PFSK-1 (cell line): Measurements from ENCODE around the gene C4orf51.

Experiments
- FOXP2 ChIP-seq: optimal IDR thresholded peaks from 2 replicates; pipeline ENCODE3; 2011; ENCODE audit warnings: borderline replicate concordance, control low read depth, inconsistent platforms; ENCODE audit not compliant: insufficient read depth; ENCODE audit errors: extremely low read length, extremely low read depth
- POLR2AphosphoS5 ChIP-seq: IDR thresholded peaks from 2 replicates; pipeline ENCODE4 v1.6.1; 2012; ENCODE audit warnings: low read depth, mild to moderate bottlenecking, control low read depth, low read length, moderate library complexity
- REST ChIP-seq, 2 experiments: IDR thresholded peaks; 2 replicates each; pipeline versions ENCODE4 v1.6.1 to v1.8.0; 2011 to 2012; ENCODE audit warnings: low read depth in 2 of 2, low read length in 2 of 2, control low read depth in 1 of 2, inconsistent platforms in 1 of 2, mild to moderate bottlenecking in 1 of 2, moderate library complexity in 1 of 2; ENCODE audit not compliant: insufficient read depth in 1 of 2
- SIN3A ChIP-seq: IDR thresholded peaks from 2 replicates; pipeline ENCODE4 v1.6.1; 2012; ENCODE audit warnings: mild to moderate bottlenecking, low read length, moderate library complexity, borderline replicate concordance; ENCODE audit not compliant: insufficient read depth
- TAF1 ChIP-seq: IDR thresholded peaks from 2 replicates; pipeline ENCODE4 v1.6.1; 2012; ENCODE audit warnings: low read length, control low read depth, borderline replicate concordance; ENCODE audit not compliant: insufficient read depth

GRCh38 chr4:145635630-145636029 is 44.3 kb upstream of the C4orf51 start:
- TF ChIP-seq POLR2AphosphoS5, result no peak
- no peak for TF ChIP-seq REST (IDR thresholded peaks at IDR 0.05; ENCODE audit: insufficient read depth in 1 of 2, low read depth in 2 of 2, low read length in 2 of 2)
- TF ChIP-seq SIN3A, result no peak
- TF ChIP-seq TAF1, result no peak
- TF ChIP-seq FOXP2, result no peak
